B cell (primary cell): Measurements from ENCODE around the gene PLAC8L1.

Experiments used
- CTCF ChIP-seq: fragments of 200-600 bp; IDR thresholded peaks from one replicate; pipeline ENCODE4 v1.8.0; 2022; ENCODE audit warnings: antibody characterized with exemption, mild to moderate bottlenecking
- EZH2 ChIP-seq: IDR thresholded peaks from 2 replicates; pipeline ENCODE4 v1.6.1; 2012; ENCODE audit warnings: borderline replicate concordance, low read depth, mild to moderate bottlenecking, moderate library complexity, low read length; ENCODE audit not compliant: insufficient read depth, poor library complexity, severe bottlenecking

- TF ChIP-seq CTCF, result no peak
- no peak for TF ChIP-seq EZH2
Observed at GRCh38 chr5:146103594-146103993, 1.8 kb downstream of the PLAC8L1 start.
